ENCODE data around the gene PRTN3. TPM values are rescaled to one million over a fixed set of nuclear protein-coding genes. Genes with fewer than 3 reads are reported as not detected.
"Not testable (repeated sequence)": the region's sequence is repeated elsewhere in the genome, so short reads cannot be mapped to it uniquely, and the experiment has no call there.

Gene PRTN3
- total and polyA plus RNA-seq, 2 experiments from 2014 or later: 0.44 to 0.60 TPM

GRCh38 chr19:888581-889385 is 48.0 kb downstream of the PRTN3 start:
- Histone ChIP-seq H3K27ac (no peak overlapping the region), H3K9me3 (ENCODE audit: low read depth) (no peaks in the 10 kb centered on the region), H3K4me1 (ENCODE audit: low read depth) (no peaks in the 10 kb centered on the region), H3K4me3 (no peak overlapping the region), H3K36me3 (no peaks in the 10 kb centered on the region), H3K27me3 (no peaks in the 10 kb centered on the region)
- no peak for DNase-seq (ENCODE audit: low read depth in 1 of 2, low spot score in 1 of 2)
- TF ChIP-seq CTCF (IDR thresholded peaks at IDR 0.05; ENCODE audit: low read depth, low read length): no peak

- Histone ChIP-seq H3K36me3 (no peaks in the 10 kb centered on the region), H3K27ac (no peak overlapping the region), H3K4me3 (no peak overlapping the region), H3K27me3 (no peaks in the 10 kb centered on the region), H3K4me1 (ENCODE audit: low read depth) (no peaks in the 10 kb centered on the region), H3K9me3 (ENCODE audit: low read depth) (no peaks in the 10 kb centered on the region)
- TF ChIP-seq CTCF (IDR thresholded peaks at IDR 0.05; ENCODE audit: low read depth, low read length): no peak
- no peak for DNase-seq (ENCODE audit: low read depth in 1 of 2, low spot score in 1 of 2)
Observed at GRCh38 chr19:889662-890295, 49.0 kb downstream of the PRTN3 start.

GRCh38 chr19:890831-891230 is 50.0 kb downstream of the PRTN3 start:
- DNase-seq (ENCODE audit: low read depth in 1 of 2, low spot score in 1 of 2): no peak
- TF ChIP-seq CTCF (IDR thresholded peaks at IDR 0.05; ENCODE audit: low read depth, low read length): no peak

GRCh38 chr19:891421-892200 is 50.8 kb downstream of the PRTN3 start:
- peak overlapping the region; percentile 23 for H3K27ac ChIP-seq
- peak overlapping the region; percentile 79 for H3K4me3 ChIP-seq

More at GRCh38 chr19:890831-891230, 50.0 kb downstream of the PRTN3 start:
- H3K36me3 ChIP-seq: no peaks in the 10 kb centered on the region
- no peaks in the 10 kb centered on the region for H3K4me1 ChIP-seq (ENCODE audit: low read depth)
- no peaks in the 10 kb centered on the region for H3K9me3 ChIP-seq (ENCODE audit: low read depth)
- H3K4me3 ChIP-seq: no peak overlapping the region
- no peaks in the 10 kb centered on the region for H3K27me3 ChIP-seq
- no peak overlapping the region for H3K27ac ChIP-seq

GRCh38 chr19:892243-892893 is 51.6 kb downstream of the PRTN3 start:
- no peak for TF ChIP-seq CTCF (IDR thresholded peaks at IDR 0.05; ENCODE audit: low read depth, low read length)
- no peaks in the 10 kb centered on the region for H3K36me3 ChIP-seq
- no peaks in the 10 kb centered on the region for H3K9me3 ChIP-seq (ENCODE audit: low read depth)
- H3K27me3 ChIP-seq: no peaks in the 10 kb centered on the region
- no peaks in the 10 kb centered on the region for H3K4me1 ChIP-seq (ENCODE audit: low read depth)
- H3K27ac ChIP-seq: peak overlapping the region; percentile 98
- H3K4me3 ChIP-seq: peak overlapping the region; percentile 79
- DNase-seq (ENCODE audit: low read depth in 1 of 2, low spot score in 1 of 2): no peak

More at GRCh38 chr19:891421-892200, 50.8 kb downstream of the PRTN3 start:
- not testable (repeated sequence) for H3K27me3 ChIP-seq; DNase-seq (ENCODE audit: low read depth in 1 of 2, low spot score in 1 of 2); H3K4me1 ChIP-seq (ENCODE audit: low read depth); H3K36me3 ChIP-seq; H3K9me3 ChIP-seq (ENCODE audit: low read depth)
